Measurements from ENCODE around the gene PCIF1.

The PCIF1 gene

GRCh38 chr20:45904583-45905504 is 29.6 kb upstream of the PCIF1 start:
- DNase-seq = no peak

- no peak for DNase-seq
Measured at GRCh38 chr20:45905505-45906079, 28.9 kb upstream of the PCIF1 start.

- no peak for DNase-seq
Measured at GRCh38 chr20:45907219-45907948, 27.1 kb upstream of the PCIF1 start.

GRCh38 chr20:45908084-45908483 is 26.4 kb upstream of the PCIF1 start:
- DNase-seq = no peak

GRCh38 chr20:45909336-45909808 is 25.1 kb upstream of the PCIF1 start:
- no peak for DNase-seq

GRCh38 chr20:45909817-45910669 is 24.4 kb upstream of the PCIF1 start:
- DNase-seq = no peak

- peak; percentile 89 for DNase-seq
Measured at GRCh38 chr20:45910670-45911485, 23.6 kb upstream of the PCIF1 start.

GRCh38 chr20:45911486-45912343 is 22.8 kb upstream of the PCIF1 start, which contains the start of gene PLTP:
TSS of gene PLTP (minus strand) at chr20:45912155. CDS start at chr20:45911452, 703 bp downstream.
- DNase-seq = peak; percentile 48

- no peak for DNase-seq
Measured at GRCh38 chr20:45912344-45912682, 22.2 kb upstream of the PCIF1 start.

- DNase-seq = no peak
Measured at GRCh38 chr20:45913116-45913515, 21.4 kb upstream of the PCIF1 start.

GRCh38 chr20:45917790-45918141 is 16.7 kb upstream of the PCIF1 start:
- DNase-seq = no peak

- no peak for DNase-seq
Measured at GRCh38 chr20:45918182-45918737, 16.2 kb upstream of the PCIF1 start.

- no peak for DNase-seq
Measured at GRCh38 chr20:45918779-45919537, 15.5 kb upstream of the PCIF1 start.

GRCh38 chr20:45919542-45920399 is 14.7 kb upstream of the PCIF1 start:
- no peak for DNase-seq

GRCh38 chr20:45920462-45921336 is 13.8 kb upstream of the PCIF1 start:
- DNase-seq = no peak

GRCh38 chr20:45921337-45922189 is 12.9 kb upstream of the PCIF1 start:
- no peak for DNase-seq

Data from NCI-H345 (cell line).